ENCODE measurements around the gene KIAA1755.

The KIAA1755 gene

GRCh38 chr20:38222231-38222922 lies 38.2 kb downstream of the KIAA1755 start:
- TF ChIP-seq CTCF (IDR thresholded peaks at IDR 0.05) = peak; percentile 94

GRCh38 chr20:38221119-38221589 lies 39.4 kb downstream of the KIAA1755 start:
- TF ChIP-seq CTCF (IDR thresholded peaks at IDR 0.05) = peak; percentile 97

- no peak for TF ChIP-seq CTCF (IDR thresholded peaks at IDR 0.05)
Observed at GRCh38 chr20:38220587-38221118, 39.9 kb downstream of the KIAA1755 start.

- TF ChIP-seq CTCF (IDR thresholded peaks at IDR 0.05) = no peak
Observed at GRCh38 chr20:38219006-38219950, 41.3 kb downstream of the KIAA1755 start.

GRCh38 chr20:38218566-38218885 lies 42.0 kb downstream of the KIAA1755 start:
- TF ChIP-seq CTCF (IDR thresholded peaks at IDR 0.05) = no peak

GRCh38 chr20:38217791-38218565 lies 42.6 kb downstream of the KIAA1755 start:
- TF ChIP-seq CTCF (IDR thresholded peaks at IDR 0.05) = no peak
